ENCODE measurements around the gene KCNK10.

- TF ChIP-seq, protein P1, sequence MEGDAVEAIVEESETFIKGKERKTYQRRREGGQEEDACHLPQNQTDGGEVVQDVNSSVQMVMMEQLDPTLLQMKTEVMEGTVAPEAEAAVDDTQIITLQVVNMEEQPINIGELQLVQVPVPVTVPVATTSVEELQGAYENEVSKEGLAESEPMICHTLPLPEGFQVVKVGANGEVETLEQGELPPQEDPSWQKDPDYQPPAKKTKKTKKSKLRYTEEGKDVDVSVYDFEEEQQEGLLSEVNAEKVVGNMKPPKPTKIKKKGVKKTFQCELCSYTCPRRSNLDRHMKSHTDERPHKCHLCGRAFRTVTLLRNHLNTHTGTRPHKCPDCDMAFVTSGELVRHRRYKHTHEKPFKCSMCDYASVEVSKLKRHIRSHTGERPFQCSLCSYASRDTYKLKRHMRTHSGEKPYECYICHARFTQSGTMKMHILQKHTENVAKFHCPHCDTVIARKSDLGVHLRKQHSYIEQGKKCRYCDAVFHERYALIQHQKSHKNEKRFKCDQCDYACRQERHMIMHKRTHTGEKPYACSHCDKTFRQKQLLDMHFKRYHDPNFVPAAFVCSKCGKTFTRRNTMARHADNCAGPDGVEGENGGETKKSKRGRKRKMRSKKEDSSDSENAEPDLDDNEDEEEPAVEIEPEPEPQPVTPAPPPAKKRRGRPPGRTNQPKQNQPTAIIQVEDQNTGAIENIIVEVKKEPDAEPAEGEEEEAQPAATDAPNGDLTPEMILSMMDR (IDR thresholded peaks at IDR 0.05; ENCODE audit: borderline replicate concordance, extremely low read depth, low read length, poor library complexity, severe bottlenecking) = no peak
- TF ChIP-seq EZH2 (IDR thresholded peaks at IDR 0.05; ENCODE audit: borderline replicate concordance, low read depth, low read length, severe bottlenecking) = no peak
Observed at GRCh38 chr14:88242446-88242845, 80.6 kb downstream of the KCNK10 start.

All from DND-41 (cell line).